H1 (cell line): ENCODE measurements around the gene NCAPD2. TPM values are rescaled to one million over a fixed set of nuclear protein-coding genes. Genes with fewer than 3 reads are reported as not detected.
A peak's percentile ranks its signal among the peaks of the same experiment; 100 is the strongest.

Experiments
- CTCF ChIA-PET: fragments of 300-600 bp; sonication (Branson Sonifier 250); formaldehyde crosslinking; loops from one replicate; lab custom pipeline; 2021; ENCODE audit not compliant: partially characterized antibody; lab: Charles Lee
- POLR2A ChIA-PET: fragments of 300-600 bp; sonication (Branson Sonifier 250); formaldehyde crosslinking; loops from one replicate; lab custom pipeline; 2021; ENCODE audit warnings: inconsistent platforms; ENCODE audit not compliant: partially characterized antibody; lab: Charles Lee
- DNase-seq, 2 experiments: peaks; one replicate each; pipeline versions ENCODE4 v3.0.0 to v3.0.0-alpha.2; 2010 to 2022; ENCODE audit warnings: low spot score in 2 of 2, low read depth in 1 of 2, mixed read lengths in 1 of 2
- FAIRE-seq: peaks from 2 replicates; lab custom pipeline; 2011; peaks lifted over from hg19 to GRCh38; lab: Jason Lieb, UNC
- H2AFZ ChIP-seq: 2 replicates; pipeline ENCODE4 v1.8.1; 2012; ENCODE audit warnings: low read length, inconsistent platforms
- H2AK5ac ChIP-seq: 2 replicates; pipeline ENCODE4 v1.6.1; 2013; ENCODE audit warnings: low read depth, low read length
- H2BK120ac ChIP-seq: replicated peaks from 2 replicates; pipeline ENCODE3; 2013; ENCODE audit warnings: low read depth, low read length, inconsistent platforms
- H2BK12ac ChIP-seq: 2 replicates; pipeline ENCODE4 v1.6.1; 2013; ENCODE audit warnings: low read depth, low read length
- H2BK15ac ChIP-seq: 2 replicates; pipeline ENCODE4 v1.6.1; 2013; ENCODE audit warnings: low read length
- H2BK20ac ChIP-seq: 2 replicates; pipeline ENCODE4 v1.6.1; 2013; ENCODE audit warnings: low read length
- H2BK5ac ChIP-seq: 2 replicates; pipeline ENCODE4 v1.6.1; 2013; ENCODE audit warnings: low read depth, low read length
- H3K14ac ChIP-seq: 2 replicates; pipeline ENCODE4 v1.6.1; 2013; ENCODE audit warnings: inconsistent platforms; ENCODE audit not compliant: insufficient read length
- H3K18ac ChIP-seq: 2 replicates; pipeline ENCODE4 v1.6.1; 2013; ENCODE audit warnings: low read length; ENCODE audit errors: extremely low read depth
- H3K23ac ChIP-seq: 2 replicates; pipeline ENCODE4 v1.6.1; 2013; ENCODE audit warnings: inconsistent platforms; ENCODE audit not compliant: insufficient read length
- H3K23me2 ChIP-seq: 2 replicates; pipeline ENCODE4 v1.6.1; 2013; ENCODE audit warnings: low read depth, low read length
- H3K27ac ChIP-seq: 2 replicates; pipeline ENCODE4 v1.6.1; 2011; ENCODE audit warnings: low read depth, low read length, inconsistent platforms
- H3K27me3 ChIP-seq, 4 experiments: replicated peaks in 1 of 4; 1 replicate in 1 of 4; 2 replicates in 3 of 4; pipeline versions ENCODE4 v1.6.1 to v1.8.1; 2011 to 2013; ENCODE audit warnings: low read length in 3 of 4, mild to moderate bottlenecking in 3 of 4, inconsistent platforms in 2 of 4, mixed read lengths in 2 of 4, moderate library complexity in 1 of 4; ENCODE audit not compliant: control insufficient read depth in 3 of 4, insufficient read depth in 3 of 4; ENCODE audit errors: extremely low read depth in 1 of 4
- H3K36me3 ChIP-seq, 4 experiments: 2 replicates each; pipeline versions ENCODE4 v1.6.1 to v1.8.1; 2011 to 2013; ENCODE audit warnings: mild to moderate bottlenecking in 4 of 4, low read length in 3 of 4, moderate library complexity in 2 of 4, control low read depth in 1 of 4, inconsistent platforms in 1 of 4; ENCODE audit not compliant: insufficient read depth in 4 of 4, control insufficient read depth in 2 of 4
- H3K4ac ChIP-seq: replicated peaks from 2 replicates; pipeline ENCODE3; 2013; ENCODE audit warnings: low read length, low read depth, mixed read lengths, inconsistent platforms; ENCODE audit not compliant: insufficient read length
- H3K4me1 ChIP-seq, 4 experiments: replicated peaks in 1 of 4; 1 replicate in 1 of 4; 2 replicates in 3 of 4; pipeline versions ENCODE4 v1.6.1 to v1.8.1; 2011 to 2013; ENCODE audit warnings: low read length in 3 of 4, inconsistent platforms in 2 of 4, mixed read lengths in 1 of 4; ENCODE audit not compliant: insufficient read depth in 4 of 4, control insufficient read depth in 3 of 4
- H3K4me2 ChIP-seq, 2 experiments: 2 replicates each; pipeline versions ENCODE4 v1.6.1 to v1.8.1; 2011 to 2013; ENCODE audit warnings: low read depth in 2 of 2, low read length in 2 of 2, control low read depth in 1 of 2, inconsistent platforms in 1 of 2, mild to moderate bottlenecking in 1 of 2; ENCODE audit not compliant: insufficient read depth in 1 of 2
- H3K4me3 ChIP-seq, 4 experiments: fragments of 200-600, 300-600 bp in 1 of 4; sonication (generic), shearing (Covaris generic), sonication (Bioruptor Twin) in 1 of 4; 2 replicates each; pipeline versions ENCODE4 v1.5.1 to v1.8.1; 2011 to 2016; ENCODE audit warnings: low read length in 4 of 4, low read depth in 3 of 4, control low read depth in 2 of 4, inconsistent platforms in 2 of 4, mild to moderate bottlenecking in 2 of 4, mixed read lengths in 1 of 4, moderate library complexity in 1 of 4; ENCODE audit not compliant: insufficient read depth in 2 of 4; ENCODE audit errors: extremely low read depth in 1 of 4
- H3K56ac ChIP-seq: replicated peaks from 2 replicates; pipeline ENCODE3; 2013; ENCODE audit warnings: low read depth, mild to moderate bottlenecking, mixed read lengths, low read length, inconsistent platforms; ENCODE audit not compliant: insufficient read length
- H3K79me1 ChIP-seq: 2 replicates; pipeline ENCODE4 v1.6.1; 2013; ENCODE audit warnings: low read depth, low read length, control low read depth
- H3K79me2 ChIP-seq, 2 experiments: 2 replicates each; pipeline versions ENCODE4 v1.6.1 to v1.8.1; 2012 to 2013; ENCODE audit warnings: low read length in 2 of 2, mild to moderate bottlenecking in 2 of 2, inconsistent platforms in 1 of 2; ENCODE audit not compliant: insufficient read depth in 2 of 2, control insufficient read depth in 1 of 2
- H3K9ac ChIP-seq, 4 experiments: replicated peaks in 1 of 4; 1 replicate in 1 of 4; 2 replicates in 3 of 4; pipeline versions ENCODE4 v1.6.1 to v1.8.1; 2011 to 2013; ENCODE audit warnings: low read depth in 3 of 4, low read length in 3 of 4, control low read depth in 2 of 4, mild to moderate bottlenecking in 2 of 4, moderate library complexity in 2 of 4, inconsistent platforms in 1 of 4; ENCODE audit errors: extremely low read depth in 1 of 4
- H3K9me3 ChIP-seq, 2 experiments: 2 replicates each; pipeline versions ENCODE4 v1.6.1 to v1.8.1; 2012 to 2013; ENCODE audit warnings: mild to moderate bottlenecking in 2 of 2, moderate library complexity in 2 of 2, control low read depth in 1 of 2, inconsistent platforms in 1 of 2, low read depth in 1 of 2, low read length in 1 of 2, mixed read lengths in 1 of 2; ENCODE audit not compliant: insufficient read depth in 2 of 2
- H4K20me1 ChIP-seq, 2 experiments: replicated peaks in 1 of 2; 2 replicates each; pipeline versions ENCODE3 to v1.8.1; 2011 to 2013; ENCODE audit warnings: inconsistent platforms in 2 of 2, low read length in 2 of 2, mild to moderate bottlenecking in 1 of 2; ENCODE audit not compliant: insufficient read depth in 2 of 2, control insufficient read depth in 1 of 2
- H4K5ac ChIP-seq: 2 replicates; pipeline ENCODE4 v1.6.1; 2013; ENCODE audit warnings: low read length, low read depth, mixed read lengths, inconsistent platforms; ENCODE audit not compliant: insufficient read length
- H4K8ac ChIP-seq: 2 replicates; pipeline ENCODE4 v1.8.0; 2013; ENCODE audit warnings: mild to moderate bottlenecking, moderate library complexity, low read length, inconsistent platforms; ENCODE audit not compliant: insufficient read depth; ENCODE audit errors: extremely low read depth
- H4K91ac ChIP-seq: replicated peaks from 2 replicates; pipeline ENCODE3; 2013; ENCODE audit warnings: low read length, mixed read lengths, inconsistent platforms; ENCODE audit not compliant: insufficient read length
- EP300 ChIP-seq, 2 experiments: IDR thresholded peaks; 1 replicate in 1 of 2; 2 replicates in 1 of 2; pipeline ENCODE4 v1.6.1; 2011 to 2012; ENCODE audit warnings: low read depth in 2 of 2, low read length in 2 of 2, mild to moderate bottlenecking in 2 of 2, borderline replicate concordance in 1 of 2, inconsistent platforms in 1 of 2, moderate library complexity in 1 of 2
- HDAC2 ChIP-seq, 2 experiments: fragments of 300-600 bp in 1 of 2; sonication (generic) in 1 of 2; IDR thresholded peaks; 2 replicates each; pipeline ENCODE4 v1.6.1; 2011 to 2012; ENCODE audit warnings: low read depth in 2 of 2, low read length in 2 of 2, mild to moderate bottlenecking in 2 of 2, moderate library complexity in 2 of 2, borderline replicate concordance in 1 of 2, inconsistent platforms in 1 of 2
- POLR2A ChIP-seq, 2 experiments: IDR thresholded peaks; 1 replicate in 1 of 2; 2 replicates in 1 of 2; pipeline ENCODE4 v1.6.1; 2011; ENCODE audit warnings: low read depth in 2 of 2, low read length in 2 of 2, mild to moderate bottlenecking in 2 of 2; ENCODE audit errors: control extremely low read depth in 1 of 2
- SAP30 ChIP-seq: fragments of 300-600 bp; sonication (generic); IDR thresholded peaks from 2 replicates; pipeline ENCODE4 v1.7.1; 2012; ENCODE audit warnings: low read length, moderate library complexity, mild to moderate bottlenecking, inconsistent platforms; ENCODE audit not compliant: insufficient read depth, insufficient replicate concordance
- WGBS, 2 experiments: shearing (Covaris generic) in 1 of 2; methylation state at CpG; one replicate each; pipeline versions ENCODE4 v1.1.6 to v1.1.7; 2013 to 2015; ENCODE audit warnings: low lambda C conversion rate in 2 of 2, mixed read lengths in 2 of 2, inconsistent platforms in 1 of 2, low coverage in 1 of 2, missing lambda C conversion rate in 1 of 2; ENCODE audit not compliant: insufficient replicate concordance in 2 of 2, insufficient coverage in 1 of 2, insufficient read length in 1 of 2; ENCODE audit errors: extremely low coverage in 1 of 2, missing lambda C conversion rate in 1 of 2; 5-methylcytosine and 5-hydroxymethylcytosine counted together
- polyA plus RNA-seq, 7 experiments: library from polyadenylated mRNA; depleted of rRNA in 3 of 7; stranded (reverse) in 5 of 7; unstranded in 2 of 7; fragments of >200 nt in 5 of 7; fragments of 200-250 nt in 2 of 7; gene quantifications; 1 replicate in 5 of 7; 2 replicates in 1 of 7; 4 replicates in 1 of 7; pipeline versions ENCODE4 v1.2.1 to v1.2.3, GENCODE V29; 2011 to 2013; ENCODE audit warnings: missing spikeins in 2 of 7, mixed read lengths in 2 of 7
- total RNA-seq: library from RNA; stranded (reverse); fragmentation: NEBNext Ultra II Directional; extraction: Animal tissue kit (Norgen Biotek cat#: 25700); gene quantifications from 2 replicates; pipeline ENCODE4 v1.2.1, GENCODE V29; 2021

Gene NCAPD2
- total and polyA plus RNA-seq, 2 of the 8 experiments (the other 6 are each of a cell fraction or from before 2014, with no cell fraction given), result 55.8 to 132 TPM

DNA sequence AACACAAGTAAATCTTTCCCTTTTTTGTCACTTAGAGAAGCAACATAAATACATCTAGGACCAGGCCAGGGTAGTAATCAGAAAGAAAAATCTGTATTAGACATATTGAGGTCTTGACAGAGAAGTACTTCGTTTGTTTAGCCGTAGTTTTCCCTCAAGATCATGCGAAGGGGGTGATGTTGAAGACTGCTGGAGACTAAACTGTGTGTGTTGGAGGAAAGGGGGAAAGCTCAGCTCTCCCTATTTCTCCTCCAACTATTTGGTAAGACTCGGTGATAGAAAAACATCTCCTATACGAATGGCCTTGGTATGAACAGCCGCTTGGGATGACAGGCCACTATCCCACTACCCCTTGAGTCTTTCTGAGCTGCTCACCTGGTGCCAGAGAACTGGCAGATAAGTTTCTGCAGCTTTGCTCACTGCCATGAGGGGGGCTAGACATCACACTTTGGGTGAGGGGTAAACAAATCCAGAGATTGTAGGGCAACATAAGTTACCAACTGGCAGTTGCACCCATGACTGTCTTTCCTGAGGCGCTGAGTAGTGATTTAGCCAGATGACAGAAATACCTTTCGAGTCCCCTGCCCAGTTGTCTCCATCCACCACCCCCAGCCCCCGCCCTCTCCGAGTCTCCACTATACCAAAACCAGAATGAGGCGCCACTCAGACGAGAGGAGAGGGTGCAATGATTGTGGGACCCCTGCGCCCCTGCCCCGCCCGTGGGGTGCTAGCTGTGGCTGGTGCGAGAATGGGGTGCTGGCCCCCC, 24.1 kb upstream of the NCAPD2 start:
- Histone ChIP-seq H3K4me3 (peak overlapping the region; percentile 75 to 87 (median 86)), H2BK5ac (peak overlapping the region; percentile 94; the same call in 1 of the 2 replicates), H3K14ac (no peak overlapping the region), H3K23me2 (peaks cover 12% of the 10 kb centered on the region), H3K36me3 (peaks cover 2 to 11% (median 3%) of the 10 kb centered on the region in 4 experiments; a peak in 5 of 8 replicates), H3K27ac (peak overlapping the region; percentile 67; the same call in 1 of the 2 replicates), H2AFZ (no peak overlapping the region), H3K4me2 (peak overlapping the region; percentile 97 to 98), H2BK15ac (peak overlapping the region; percentile 61; the same call in 1 of the 2 replicates), H3K9ac (peak overlapping the region in 3 of 4 experiments; percentile 75 to 77 (median 77); a peak in 6 of 7 replicates), H3K4me1 (peaks cover 3 to 7% (median 3%) of the 10 kb centered on the region in 4 experiments; a peak in 3 of 7 replicates), H3K23ac (no peak overlapping the region), H4K8ac (peak overlapping the region; percentile 87; the same call in 1 of the 2 replicates), H4K5ac (no peak overlapping the region), H2BK20ac (no peak overlapping the region), H3K9me3 (no peaks in the 10 kb centered on the region), H2AK5ac (no peak overlapping the region), H4K20me1 (peaks cover 0 to 10% of the 10 kb centered on the region in 2 experiments), H2BK120ac (peak overlapping the region; percentile 13), H3K4ac (no peak overlapping the region), H2BK12ac (no peak overlapping the region), H4K91ac (no peak overlapping the region), H3K18ac (peak overlapping the region; percentile 60; the same call in 1 of the 2 replicates), H3K79me1 (peaks cover 4% of the 10 kb centered on the region), H3K27me3 (no peaks in the 10 kb centered on the region; a peak in 1 of 7 replicates), H3K56ac (no peak overlapping the region), H3K79me2 (peaks cover 0 to 15% of the 10 kb centered on the region in 2 experiments; a peak in 2 of 4 replicates)
- DNase-seq, result no peak
- no peak for TF ChIP-seq POLR2A (IDR thresholded peaks at IDR 0.05; ENCODE audit: control extremely low read depth in 1 of 2, low read depth in 2 of 2, low read length in 2 of 2)
- 0 out of 4 replicates have a peak, but pooled peaks of 1 of the 2 experiments have one; percentile 6 for TF ChIP-seq HDAC2 (IDR thresholded peaks at IDR 0.05; ENCODE audit: borderline replicate concordance in 1 of 2, low read depth in 2 of 2, low read length in 2 of 2)
- TF ChIP-seq EP300 (IDR thresholded peaks at IDR 0.05; ENCODE audit: borderline replicate concordance in 1 of 2, low read depth in 2 of 2, low read length in 2 of 2), result no peak
- TF ChIP-seq SAP30, result peak; percentile 45
- CTCF ChIA-PET, result interaction anchor here (0.9 to 1.6 kb wide), 6 partner anchors 9 to 185 kb away, joined by 3 to 8 read pairs (median 6); no protein-coding TSS in a partner anchor
- WGBS, 2 experiments, result 34% methylated on average over 13 of the region's 16 CpGs; no CpG with 5 or more reads in 1 of the 2 experiments
- FAIRE-seq, result no peak
- POLR2A ChIA-PET, result interaction anchor here (0.5 to 6.1 kb wide), 48 partner anchors 10 to 454 kb away, joined by 3 to 84 read pairs (median 4); partner anchors contain the start of genes CD27, GAPDH, LTBR and MRPL51
